GM21367 (cell line): Measurements from ENCODE around the gene TMEM269.
"Not testable (repeated sequence)": the region's sequence is repeated elsewhere in the genome, so short reads cannot be mapped to it uniquely, and the experiment has no call there.

ENCODE experiments used
- ATAC-seq: cut with Tn5 transposase; IDR thresholded peaks from one replicate; pipeline ENCODE4 v1.9.1; 2021; ENCODE audit not compliant: unreplicated experiment

TMEM269 gene

DNA sequence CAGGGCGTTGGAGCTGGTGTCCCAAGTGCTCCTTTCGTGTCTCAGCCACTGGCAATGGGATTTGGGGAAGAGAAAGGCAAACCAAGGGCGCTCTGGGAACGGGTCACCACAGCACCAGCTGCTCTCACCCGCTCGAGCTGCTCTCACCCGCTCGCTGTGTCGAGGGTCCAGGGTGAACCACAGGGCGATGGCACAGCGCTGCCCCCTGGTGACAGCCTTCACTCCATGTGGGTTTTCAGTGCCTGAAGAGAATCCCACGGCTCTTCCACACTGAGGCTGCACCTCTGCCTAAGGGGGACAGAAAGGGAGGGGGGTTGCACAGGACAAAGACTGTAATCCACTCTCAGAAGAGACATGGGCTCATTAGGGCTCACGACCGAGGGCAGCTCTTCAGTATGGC lies 37.7 kb upstream of the TMEM269 start:
- no peak for ATAC-seq

DNA sequence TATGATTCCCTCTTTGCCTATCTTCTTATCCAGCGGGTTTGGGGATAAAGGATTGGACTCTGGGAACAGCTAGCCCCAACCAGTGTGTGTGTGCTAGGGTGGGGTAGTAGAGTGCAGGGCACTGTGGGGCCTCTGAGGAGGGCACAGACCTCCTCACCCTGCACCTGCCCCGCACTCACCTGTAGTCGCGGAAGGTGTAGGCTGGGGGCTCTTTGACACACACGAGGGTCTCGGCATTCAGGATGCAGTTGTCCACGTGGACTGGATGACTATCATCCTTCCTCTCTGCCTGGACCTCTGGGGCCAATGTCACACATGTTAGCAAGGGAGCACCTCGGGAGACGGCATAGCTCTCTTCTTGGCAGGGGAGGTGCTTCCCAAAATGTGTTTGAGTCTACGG lies 36.8 kb upstream of the TMEM269 start:
- ATAC-seq, result no peak

DNA sequence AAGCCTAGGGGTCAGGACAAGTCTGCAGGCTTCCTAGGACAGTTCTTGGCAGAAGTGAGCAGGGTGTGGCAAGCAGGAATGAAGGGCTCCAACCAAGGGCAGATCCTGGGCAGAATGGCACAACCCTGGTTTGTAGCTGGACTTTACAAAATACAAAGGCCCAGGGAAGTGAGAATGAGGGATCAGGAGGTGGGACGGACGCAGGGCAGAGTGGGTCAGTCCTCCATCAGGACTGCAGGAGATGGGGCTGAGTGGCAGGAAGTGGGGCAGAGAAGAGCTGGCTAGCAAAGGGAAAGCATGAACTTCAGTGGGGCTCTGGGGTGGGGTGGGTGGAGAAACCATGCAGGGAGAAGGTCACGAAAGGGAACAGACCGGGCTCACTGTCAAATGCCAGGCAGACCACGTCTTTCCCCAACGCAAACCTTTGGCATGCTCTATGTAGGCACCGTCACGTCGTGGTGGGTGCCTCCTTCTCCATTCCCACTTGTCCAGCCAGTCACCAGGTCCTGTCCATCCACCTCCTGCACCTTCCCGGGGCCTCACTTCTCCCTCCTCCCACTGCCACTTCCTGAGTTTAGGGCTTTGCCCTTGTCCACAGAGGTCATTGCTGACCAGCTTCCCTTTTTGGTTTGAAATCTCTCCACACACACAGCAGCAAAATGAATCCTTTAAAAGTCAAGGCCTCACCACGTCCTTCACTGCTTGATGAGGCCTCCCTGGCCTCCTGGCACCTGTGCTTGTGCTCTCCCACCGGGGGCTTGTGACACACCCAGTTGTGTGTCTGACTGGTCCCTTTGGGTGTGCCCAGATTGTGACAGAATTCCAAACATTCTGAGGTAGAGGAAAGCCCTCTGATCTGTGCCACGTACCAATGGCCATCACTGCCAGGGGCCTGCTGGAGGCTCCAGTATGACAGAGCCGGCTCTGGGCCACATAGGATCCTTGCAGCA lies 36.1 kb upstream of the TMEM269 start:
- ATAC-seq, result no peak

DNA sequence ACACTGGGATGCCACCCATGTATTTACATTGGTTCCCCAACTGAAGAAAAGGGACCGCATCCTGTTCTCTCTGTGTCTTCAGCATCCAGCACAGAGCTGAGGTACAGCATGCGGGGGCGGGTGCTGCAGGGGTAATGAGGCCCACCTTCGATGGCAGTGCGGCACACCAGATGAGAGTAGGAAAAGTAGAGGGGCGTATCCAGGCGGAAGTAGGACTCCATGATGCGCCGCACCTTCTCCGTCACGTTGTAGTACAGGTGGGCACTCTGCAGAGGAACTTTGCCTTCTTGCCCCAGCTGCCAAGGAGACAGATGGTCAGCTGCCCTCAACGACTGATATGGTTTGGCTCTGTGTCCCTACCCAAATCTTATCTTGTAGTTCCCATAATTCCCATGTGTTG lies 34.8 kb upstream of the TMEM269 start:
- no peak for ATAC-seq

DNA sequence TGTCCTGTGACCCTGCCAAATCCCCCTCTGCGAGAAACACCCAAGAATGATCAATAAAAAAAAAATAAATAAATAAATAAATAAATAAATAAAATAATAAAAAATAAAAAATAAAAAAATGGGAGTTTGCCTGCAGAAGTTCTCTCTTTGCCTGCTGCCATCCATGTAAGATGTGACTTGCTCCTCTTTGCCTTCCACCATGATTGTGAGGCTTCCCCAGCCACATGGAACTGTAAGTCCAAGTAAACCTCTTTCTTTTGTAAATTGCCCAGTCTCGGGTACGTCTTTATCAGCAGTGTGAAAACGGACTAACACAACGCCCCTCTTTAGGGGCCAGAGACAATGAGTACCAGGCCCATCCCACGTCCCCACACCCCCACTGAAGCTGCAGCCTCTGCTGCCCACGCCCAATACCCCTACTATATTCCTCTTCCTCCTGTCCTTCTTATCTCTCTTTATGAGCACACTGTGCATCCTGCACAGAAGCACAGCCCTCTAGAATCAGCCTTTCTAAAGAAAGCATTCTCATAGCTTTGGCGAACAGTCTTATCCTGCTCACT lies 33.2 kb upstream of the TMEM269 start:
- ATAC-seq, result not testable (repeated sequence)

DNA sequence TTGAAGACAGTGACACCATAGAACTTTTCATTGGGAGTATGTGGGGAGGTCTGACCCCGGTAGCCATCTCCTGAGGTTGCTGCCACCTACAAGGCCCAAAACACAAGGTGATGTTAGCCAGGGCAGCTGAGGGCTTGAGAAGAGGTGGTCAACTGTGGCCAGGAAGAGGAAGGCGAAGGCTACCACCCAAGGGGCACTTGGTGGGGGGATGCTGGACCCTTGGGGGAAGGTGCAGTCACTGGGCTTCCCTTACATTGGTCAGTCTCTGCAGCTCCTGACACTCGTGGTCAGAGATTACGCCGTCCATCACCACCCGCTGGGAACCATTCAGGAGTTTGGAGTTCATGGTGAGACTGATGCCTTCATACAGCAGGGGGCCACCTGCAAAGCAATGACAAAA lies 32.5 kb upstream of the TMEM269 start:
- ATAC-seq, result no peak

DNA sequence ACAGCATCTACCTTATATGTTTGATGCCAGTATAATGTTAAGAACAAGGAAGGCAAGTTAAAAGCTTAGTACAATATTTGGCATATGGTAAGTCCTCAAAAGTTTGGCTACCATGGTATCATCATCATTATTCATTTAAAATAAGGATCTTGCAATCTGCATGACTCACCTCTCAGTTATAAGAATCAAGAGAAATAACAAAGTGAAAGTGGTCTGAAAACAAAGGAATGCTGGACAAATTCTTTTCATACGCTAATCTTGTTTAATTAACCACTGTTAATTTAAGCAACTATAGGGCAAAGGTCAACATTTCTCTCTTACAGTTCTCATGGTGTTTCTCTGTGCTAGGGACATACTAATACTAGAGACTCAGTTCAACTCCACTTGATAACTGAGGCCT lies 31.7 kb upstream of the TMEM269 start:
- no peak for ATAC-seq

DNA sequence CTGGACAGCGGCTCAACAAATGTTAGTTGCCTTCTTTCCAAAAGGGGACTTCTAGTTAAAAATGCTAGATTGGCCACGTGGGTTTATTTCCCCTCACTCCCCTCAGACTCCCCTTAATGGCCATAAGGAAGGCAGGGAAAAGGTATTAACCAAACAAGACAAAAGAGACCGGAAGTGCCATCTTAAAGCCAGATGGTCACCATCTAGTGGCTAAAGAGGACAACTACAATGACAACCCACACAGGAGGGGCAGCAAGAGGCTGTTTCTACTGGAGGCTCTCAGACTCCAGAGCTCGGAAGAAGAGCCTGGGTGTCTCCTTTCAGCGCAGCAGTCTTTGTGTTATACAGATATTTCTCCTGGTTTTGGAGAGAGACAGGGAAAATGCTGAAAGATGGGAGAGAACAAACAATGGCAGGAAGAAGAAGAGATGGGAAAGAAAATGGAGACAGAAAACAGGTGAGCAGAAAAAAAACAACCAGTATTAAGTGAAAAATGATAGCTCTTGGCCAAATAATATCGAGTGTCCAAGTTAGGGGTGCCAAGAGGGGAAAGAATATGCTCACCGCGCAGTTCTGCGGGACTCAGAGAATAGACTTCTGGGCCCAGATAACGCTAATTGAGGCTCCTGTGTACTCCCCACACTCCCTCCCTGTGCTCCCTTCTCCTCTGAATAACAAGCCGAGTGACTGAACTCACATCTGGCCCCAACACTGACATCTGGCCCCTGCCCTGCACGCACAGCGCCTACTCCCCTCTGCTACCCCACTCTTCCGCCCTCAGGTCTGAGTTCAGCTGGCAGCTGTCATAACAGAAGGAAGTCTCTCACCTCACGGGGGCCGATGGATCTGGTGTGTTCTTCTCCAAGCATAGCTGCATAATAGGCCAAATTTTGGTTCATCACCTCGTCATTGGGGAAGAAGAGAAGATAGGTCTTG lies 27.6 kb upstream of the TMEM269 start:
- ATAC-seq, result no peak

DNA sequence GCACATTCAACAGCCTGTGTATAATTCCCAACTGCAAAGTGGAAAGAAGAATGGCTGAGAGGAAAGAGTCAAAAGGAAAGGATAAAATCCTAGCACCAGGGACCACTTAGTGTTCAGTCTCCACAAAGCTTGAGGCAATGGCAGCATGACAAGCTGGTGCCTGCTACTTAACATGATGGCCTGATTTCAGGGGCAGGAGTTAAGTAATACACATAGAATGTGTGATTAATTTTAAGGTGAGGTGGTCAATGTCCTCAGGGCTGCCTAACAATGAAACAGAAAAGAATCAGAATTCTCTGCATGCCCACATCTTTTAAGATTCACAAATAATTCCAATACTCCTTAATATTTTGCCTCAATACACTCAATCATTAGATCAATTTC lies 26.9 kb upstream of the TMEM269 start:
- no peak for ATAC-seq

DNA sequence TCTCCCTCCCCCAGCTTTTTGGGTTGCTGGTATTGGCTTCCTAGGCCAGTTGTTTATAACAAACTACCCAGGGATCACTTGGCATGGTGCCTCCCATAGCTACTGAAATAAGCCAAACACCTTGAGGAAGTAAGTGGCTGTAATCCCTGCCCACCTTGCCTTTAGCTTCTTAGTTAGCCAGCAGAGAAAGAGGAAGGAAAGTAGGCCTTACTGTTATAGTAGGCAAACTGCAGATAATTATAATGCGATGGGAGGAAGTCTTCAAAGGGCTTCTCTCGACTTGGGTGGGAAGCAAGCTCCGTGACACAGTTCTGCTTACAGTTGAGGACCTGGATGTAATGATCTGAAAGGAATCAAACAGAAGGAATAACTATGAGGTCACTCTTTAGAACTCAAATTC lies 26.1 kb upstream of the TMEM269 start:
- no peak for ATAC-seq

DNA sequence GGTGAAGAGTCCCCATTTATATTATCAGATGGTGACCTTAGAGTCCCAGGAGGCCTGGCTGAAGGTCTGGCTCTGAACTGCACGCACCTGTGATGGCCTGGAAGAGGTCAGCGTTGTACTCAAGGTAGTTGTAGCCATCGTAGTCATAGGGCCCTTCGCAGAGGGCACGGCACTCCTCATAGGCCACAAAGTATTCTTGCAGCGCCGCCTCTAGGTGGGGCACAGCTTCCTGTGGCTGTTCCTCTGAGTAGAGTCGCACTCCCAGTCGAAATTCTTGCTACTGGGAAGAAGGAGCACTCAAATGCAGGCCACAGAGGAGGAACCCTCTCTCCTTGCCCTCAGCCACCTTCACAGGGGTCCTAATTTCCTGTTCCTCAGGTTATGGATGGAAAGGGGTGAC lies 25.7 kb upstream of the TMEM269 start:
- no peak for ATAC-seq

DNA sequence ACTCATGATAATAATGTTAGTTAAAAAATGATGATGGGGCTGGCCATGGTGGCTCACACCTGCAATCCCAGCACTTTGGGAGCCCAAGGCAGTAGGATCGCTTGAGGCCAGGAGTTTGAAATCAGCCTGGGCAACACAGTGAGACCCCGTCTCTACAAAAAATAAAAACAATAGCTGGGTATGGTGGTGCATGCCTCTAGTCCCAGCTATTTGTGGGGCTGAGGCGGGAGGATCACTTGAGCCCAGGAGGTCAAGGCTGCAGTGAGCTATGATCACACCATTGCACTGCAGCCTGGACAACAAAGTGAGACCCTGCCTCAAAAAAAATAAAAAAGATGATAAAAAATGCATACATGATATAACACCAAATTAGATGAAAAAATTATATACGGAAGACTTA lies 23.2 kb upstream of the TMEM269 start:
- no peak for ATAC-seq

DNA sequence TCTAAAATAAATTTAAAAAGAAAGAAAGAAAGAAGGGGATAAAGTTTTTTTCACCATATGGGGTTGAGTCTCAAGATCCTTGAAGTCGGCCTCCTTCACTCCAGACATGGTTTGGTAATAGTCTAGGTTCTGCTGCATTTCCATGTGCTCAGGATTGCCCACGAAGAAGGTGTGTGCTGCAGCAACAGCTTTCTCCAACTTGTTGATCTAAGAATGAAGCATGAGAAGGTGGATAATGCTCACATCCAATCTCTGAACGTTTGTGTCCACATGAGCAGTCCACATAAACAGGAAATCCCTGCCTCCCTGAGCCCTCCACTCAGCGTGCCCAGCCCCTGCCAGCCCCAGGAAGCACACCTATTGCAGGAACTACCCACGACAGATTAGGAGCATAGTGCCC lies 22.5 kb upstream of the TMEM269 start:
- ATAC-seq, result no peak

DNA sequence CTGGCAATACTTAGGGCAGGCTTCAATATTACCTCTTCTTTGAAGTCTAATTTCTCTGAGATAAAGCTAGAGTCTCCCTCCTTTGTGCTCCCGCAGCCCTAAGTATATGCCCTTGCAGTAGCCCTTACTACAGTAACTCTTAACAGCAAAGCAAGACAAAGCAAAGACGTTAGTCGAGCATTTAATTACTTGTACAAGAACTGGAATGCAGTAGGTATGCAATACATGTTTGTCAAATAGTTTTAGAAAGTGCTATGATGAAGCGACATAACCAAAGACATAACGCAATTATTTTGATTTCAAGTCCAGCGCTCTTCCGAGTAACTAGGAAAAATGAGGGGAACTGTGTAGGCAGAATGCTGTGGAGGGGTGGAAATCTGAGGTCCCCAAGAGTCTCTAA lies 19.5 kb upstream of the TMEM269 start:
- ATAC-seq, result no peak

DNA sequence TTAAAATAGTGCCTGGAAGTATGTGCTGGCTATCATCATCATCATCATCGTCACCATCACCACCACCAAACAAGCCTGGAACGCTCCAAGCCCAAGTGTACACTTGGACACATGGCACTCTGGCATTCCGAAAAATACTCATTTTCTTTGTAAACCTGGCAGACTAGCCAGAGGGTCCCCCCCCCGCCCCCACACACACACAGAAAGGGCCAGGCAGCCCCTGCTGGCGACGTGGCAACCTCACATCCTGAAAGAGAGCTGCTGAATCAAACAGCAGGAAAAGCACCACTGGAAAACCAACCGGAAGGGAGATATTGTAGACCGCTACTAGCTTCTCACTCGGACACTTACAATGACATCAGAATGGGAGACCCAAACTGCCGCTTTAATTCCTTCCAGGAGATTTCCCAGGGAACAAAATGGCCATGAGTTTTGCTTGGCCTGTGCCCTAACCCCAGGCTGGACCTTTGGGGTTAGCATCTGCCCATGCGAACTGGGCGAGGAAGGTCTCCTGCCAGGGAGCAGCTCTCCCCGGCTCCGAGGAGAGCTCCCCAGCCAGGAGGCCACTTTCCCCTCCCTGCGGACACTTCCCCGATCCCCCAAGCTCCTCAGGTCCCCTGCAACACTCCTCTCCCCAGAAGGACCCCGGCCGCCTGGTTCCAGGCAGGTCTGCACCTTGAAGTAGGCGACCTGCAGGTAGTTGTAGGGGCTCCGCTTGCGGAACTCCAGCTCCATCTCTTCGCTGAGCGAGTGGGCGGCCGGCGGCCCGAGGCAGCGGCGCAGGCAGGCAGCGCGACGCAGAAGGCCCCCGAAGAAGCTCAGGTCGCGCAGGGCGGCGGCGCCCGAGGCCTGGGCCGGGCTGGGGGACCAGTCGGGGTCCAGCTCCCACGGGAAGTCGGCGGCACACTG lies 18.7 kb upstream of the TMEM269 start:
- peak; percentile 17 for ATAC-seq

DNA sequence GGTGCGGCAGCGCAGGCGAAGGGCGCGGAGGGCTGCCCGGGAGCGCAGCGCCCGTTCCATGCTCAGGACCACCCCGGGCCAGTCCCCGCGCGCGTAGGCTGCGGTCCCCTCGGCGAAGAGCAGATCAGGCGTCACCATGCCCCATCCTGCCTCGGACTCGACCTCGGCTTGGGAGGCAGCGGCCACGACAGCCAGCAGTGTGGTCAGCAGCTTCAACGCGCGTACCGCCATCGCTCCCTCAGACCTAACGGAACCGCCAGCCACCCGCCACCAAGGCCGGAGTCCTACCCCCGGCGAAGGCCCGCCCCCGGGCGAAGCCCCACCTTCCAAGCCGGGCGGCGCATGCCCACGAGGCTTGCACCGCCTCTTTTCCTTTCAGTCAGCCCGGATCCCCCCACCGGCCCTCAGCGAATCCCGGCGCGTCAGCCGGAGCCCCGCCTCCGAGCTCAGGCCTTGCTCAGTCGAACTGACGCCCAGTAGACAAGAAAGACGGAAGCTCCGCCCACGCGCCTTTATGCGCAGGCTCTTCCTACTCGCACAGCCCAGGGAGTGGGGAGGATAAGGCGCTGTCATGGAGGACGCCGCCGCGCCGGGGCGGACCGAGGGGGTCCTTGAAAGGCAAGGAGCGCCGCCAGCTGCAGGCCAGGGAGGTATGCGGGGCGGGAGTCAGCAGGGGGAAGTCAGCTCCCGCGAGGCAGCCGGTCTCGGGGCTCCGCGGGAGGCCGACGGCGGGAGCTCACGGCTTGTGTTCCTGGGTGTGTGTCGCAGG lies 17.9 kb upstream of the TMEM269 start, which contains the start of the genes C1orf50 and P3H1:
Gene C1orf50, plus strand, starts transcription at position 509 of the 769 bp plus-strand sequence. Its CDS starts 63 bp downstream, at position 572.
Gene P3H1, minus strand, starts transcription at position 288 of the 769 bp plus-strand sequence. Its CDS starts 57 bp downstream, at position 231.
- ATAC-seq, result peak; percentile 84

DNA sequence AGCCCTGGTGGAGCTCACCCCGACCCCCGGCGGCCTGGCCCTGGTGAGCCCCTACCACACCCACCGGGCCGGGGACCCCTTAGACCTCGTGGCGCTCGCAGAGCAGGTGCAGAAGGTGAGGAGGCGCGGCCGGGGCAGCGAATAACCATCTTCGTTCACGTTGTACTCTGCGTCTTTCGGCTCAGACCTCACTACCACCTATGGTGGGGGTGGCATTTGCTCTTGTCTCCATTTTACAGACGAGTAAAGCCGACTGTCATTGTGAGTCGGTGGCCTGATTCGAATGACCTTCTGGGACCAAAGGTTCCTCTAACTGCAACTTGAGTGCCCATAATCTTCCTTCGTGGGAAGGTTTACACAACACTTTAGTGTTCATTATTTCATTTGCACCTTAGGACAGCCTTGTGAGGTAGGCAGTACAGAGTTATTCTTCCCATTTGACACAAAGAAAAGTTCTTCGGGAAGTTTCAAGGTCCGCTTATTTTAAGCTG lies 17.2 kb upstream of the TMEM269 start:
- peak; percentile 2 for ATAC-seq

DNA sequence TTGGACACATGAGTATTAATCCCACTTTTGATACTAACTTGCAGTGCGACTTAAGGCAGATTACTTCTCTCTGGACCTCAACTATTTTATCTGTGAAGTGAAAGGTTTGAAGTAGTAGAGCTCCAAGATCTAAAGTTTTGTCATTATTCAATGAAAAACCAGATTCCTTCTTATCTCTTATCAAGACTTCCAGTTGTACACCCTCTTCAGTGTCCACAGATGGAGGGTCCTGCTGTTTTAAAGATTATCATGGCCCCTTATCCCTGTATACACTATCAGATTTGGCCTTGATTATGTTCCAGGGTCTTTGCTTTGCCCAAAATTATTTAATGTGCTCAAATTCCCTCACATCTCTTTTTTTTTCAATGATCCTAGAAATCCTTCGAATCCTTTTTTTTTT lies 16.6 kb upstream of the TMEM269 start:
- no peak for ATAC-seq

DNA sequence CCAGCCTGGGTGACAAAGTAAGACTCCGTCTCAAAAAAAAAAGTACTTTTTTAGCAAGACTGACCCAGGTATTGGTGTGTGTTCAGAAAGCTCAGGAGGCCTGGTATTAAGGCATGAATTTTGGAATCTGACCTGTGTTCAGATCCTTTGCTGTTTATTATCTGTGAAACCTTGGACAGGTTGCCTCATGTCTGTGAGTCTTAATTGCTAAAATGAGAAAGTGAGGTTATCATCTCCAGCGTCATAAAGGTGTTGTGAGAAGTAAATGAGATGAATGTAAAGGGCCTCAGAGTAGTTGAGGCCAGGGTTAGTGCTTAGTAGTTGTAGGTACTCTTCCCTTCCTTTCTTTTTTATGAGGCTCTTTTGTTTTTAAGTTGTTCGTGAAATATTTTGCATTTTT lies 15.0 kb upstream of the TMEM269 start:
- no peak for ATAC-seq
